Fibroblast of lung (primary cell): ENCODE results near the gene GCAT. TPM values are rescaled to one million over a fixed set of nuclear protein-coding genes. Genes with fewer than 3 reads are reported as not detected.

Source experiments
- DNase-seq, 2 donors: peaks; one replicate each; pipeline versions ENCODE4 v3.0.0 to v3.0.0-alpha.2; 2010; ENCODE audit warnings: low read depth in 2 of 2
- H2AFZ ChIP-seq: 2 replicates; pipeline ENCODE4 v1.5.1; 2012; ENCODE audit warnings: low read length, control low read depth, inconsistent platforms
- H3K27ac ChIP-seq: 2 replicates; pipeline ENCODE4 v1.5.1; 2011; ENCODE audit warnings: low read length, control low read depth; ENCODE audit not compliant: insufficient read depth
- H3K27me3 ChIP-seq: 2 replicates; pipeline ENCODE4 v1.5.1; 2011; ENCODE audit warnings: mild to moderate bottlenecking, low read length; ENCODE audit not compliant: control insufficient read depth, insufficient read depth
- H3K36me3 ChIP-seq: 2 replicates; pipeline ENCODE4 v1.5.1; 2011; ENCODE audit warnings: low read length; ENCODE audit not compliant: control insufficient read depth, insufficient read depth
- H3K4me1 ChIP-seq: 2 replicates; pipeline ENCODE4 v1.5.1; 2011; ENCODE audit warnings: low read length; ENCODE audit not compliant: control insufficient read depth, insufficient read depth; ENCODE audit errors: extremely low read depth
- H3K4me2 ChIP-seq: 2 replicates; pipeline ENCODE4 v1.5.1; 2011; ENCODE audit warnings: low read length, control low read depth; ENCODE audit not compliant: insufficient read depth; ENCODE audit errors: extremely low read depth
- H3K4me3 ChIP-seq, 4 experiments: fragments of 200-600 bp in 1 of 4; sonication (generic) in 1 of 4; replicated peaks in 1 of 4; 2 replicates each; pipeline ENCODE4 v1.5.1; 2011 to 2016; ENCODE audit warnings: low read length in 4 of 4, low read depth in 3 of 4, mild to moderate bottlenecking in 3 of 4, control low read depth in 2 of 4, inconsistent platforms in 1 of 4, mixed read lengths in 1 of 4; ENCODE audit not compliant: insufficient read depth in 1 of 4; ENCODE audit errors: control extremely low read depth in 1 of 4
- H3K79me2 ChIP-seq: 2 replicates; pipeline ENCODE4 v1.5.1; 2012; ENCODE audit warnings: mild to moderate bottlenecking, low read length, inconsistent platforms; ENCODE audit not compliant: control insufficient read depth, insufficient read depth
- H3K9ac ChIP-seq: 2 replicates; pipeline ENCODE4 v1.5.1; 2011; ENCODE audit warnings: mild to moderate bottlenecking, low read length, control low read depth; ENCODE audit not compliant: insufficient read depth
- H3K9me3 ChIP-seq: 2 replicates; pipeline ENCODE4 v1.5.1; 2012; ENCODE audit warnings: low read depth, low read length; ENCODE audit not compliant: control insufficient read depth, insufficient read depth
- H4K20me1 ChIP-seq: 2 replicates; pipeline ENCODE4 v1.5.1; 2011; ENCODE audit warnings: low read length; ENCODE audit not compliant: control insufficient read depth, insufficient read depth; ENCODE audit errors: extremely low read depth
- EZH2 ChIP-seq: IDR thresholded peaks from 2 replicates; pipeline ENCODE4 v1.5.1; 2012; ENCODE audit warnings: low read length, control low read depth, mild to moderate bottlenecking; ENCODE audit errors: missing control alignments
- polyA plus RNA-seq, 2 donors: library from polyadenylated mRNA; depleted of rRNA in 1 of 2; stranded (reverse) in 1 of 2; unstranded in 1 of 2; fragments of >200 nt; gene quantifications; 2 replicates each; pipeline ENCODE4 v1.2.1, GENCODE V29; 2011 to 2012; ENCODE audit warnings: missing spikeins in 1 of 2
- total RNA-seq: library from RNA; depleted of rRNA; stranded (reverse); fragments of >200 nt; gene quantifications from 2 replicates; pipeline ENCODE4 v1.2.1, GENCODE V29; 2014
- TF ChIP-seq, protein P1 (sequence below), 2 donors: IDR thresholded peaks in 1 of 2; conservative IDR thresholded peaks in 1 of 2; 1 replicate in 1 of 2; 2 replicates in 1 of 2; pipeline ENCODE4 v1.5.1; 2011 to 2012; ENCODE audit warnings: low read length in 2 of 2, control low read depth in 1 of 2, inconsistent platforms in 1 of 2, low read depth in 1 of 2, mild to moderate bottlenecking in 1 of 2

The GCAT gene
- total and polyA plus RNA-seq, 2 donors (not counting 1 experiment from before 2014, with no cell fraction given), result 6.6 to 11.9 TPM

GRCh38 chr22:37775785-37776638 lies 31.7 kb upstream of the GCAT start:
- TF ChIP-seq EZH2, result no peak
- TF ChIP-seq, protein P1, sequence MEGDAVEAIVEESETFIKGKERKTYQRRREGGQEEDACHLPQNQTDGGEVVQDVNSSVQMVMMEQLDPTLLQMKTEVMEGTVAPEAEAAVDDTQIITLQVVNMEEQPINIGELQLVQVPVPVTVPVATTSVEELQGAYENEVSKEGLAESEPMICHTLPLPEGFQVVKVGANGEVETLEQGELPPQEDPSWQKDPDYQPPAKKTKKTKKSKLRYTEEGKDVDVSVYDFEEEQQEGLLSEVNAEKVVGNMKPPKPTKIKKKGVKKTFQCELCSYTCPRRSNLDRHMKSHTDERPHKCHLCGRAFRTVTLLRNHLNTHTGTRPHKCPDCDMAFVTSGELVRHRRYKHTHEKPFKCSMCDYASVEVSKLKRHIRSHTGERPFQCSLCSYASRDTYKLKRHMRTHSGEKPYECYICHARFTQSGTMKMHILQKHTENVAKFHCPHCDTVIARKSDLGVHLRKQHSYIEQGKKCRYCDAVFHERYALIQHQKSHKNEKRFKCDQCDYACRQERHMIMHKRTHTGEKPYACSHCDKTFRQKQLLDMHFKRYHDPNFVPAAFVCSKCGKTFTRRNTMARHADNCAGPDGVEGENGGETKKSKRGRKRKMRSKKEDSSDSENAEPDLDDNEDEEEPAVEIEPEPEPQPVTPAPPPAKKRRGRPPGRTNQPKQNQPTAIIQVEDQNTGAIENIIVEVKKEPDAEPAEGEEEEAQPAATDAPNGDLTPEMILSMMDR (conservative IDR thresholded peaks at IDR 0.05 in 1 of 2, IDR thresholded peaks at IDR 0.05 in 1 of 2; ENCODE audit: low read depth in 1 of 2, low read length in 2 of 2), result no peak
- peaks cover 25% of the 10 kb centered on the region for H3K4me1 ChIP-seq
- H3K27me3 ChIP-seq, result no peaks in the 10 kb centered on the region
- H3K4me3 ChIP-seq, result no peak overlapping the region
- H4K20me1 ChIP-seq, result no peaks in the 10 kb centered on the region
- peak overlapping the region; percentile 23 for H3K9ac ChIP-seq
- H3K4me2 ChIP-seq, result no peak overlapping the region
- H2AFZ ChIP-seq, result no peak overlapping the region
- peaks cover 28% of the 10 kb centered on the region for H3K36me3 ChIP-seq
- peak overlapping the region; percentile 96 for H3K27ac ChIP-seq
- no peaks in the 10 kb centered on the region for H3K9me3 ChIP-seq
- no peaks in the 10 kb centered on the region for H3K79me2 ChIP-seq
- peak; percentile 83 to 84 for DNase-seq

DNA sequence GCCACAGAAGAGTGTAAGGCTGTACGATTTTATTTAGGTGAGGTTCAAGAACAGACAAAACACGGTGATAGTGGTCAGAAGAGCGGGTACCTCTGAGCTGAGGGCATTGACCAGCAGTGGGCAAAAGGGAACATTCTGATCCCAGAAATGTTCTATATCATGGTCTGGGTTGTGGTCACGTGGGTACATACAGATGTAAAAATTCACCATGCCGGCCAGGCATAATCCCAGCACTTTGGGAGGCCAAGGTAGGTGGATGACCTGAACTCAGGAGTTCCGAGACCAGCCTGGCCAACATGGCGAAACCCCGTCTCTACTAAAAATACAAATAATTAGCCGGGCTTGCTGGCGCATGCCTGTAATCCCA lies 31.1 kb upstream of the GCAT start:
- Histone ChIP-seq H3K79me2 (no peaks in the 10 kb centered on the region), H3K27ac (peak overlapping the region; percentile 96), H3K4me1 (peaks cover 25% of the 10 kb centered on the region), H4K20me1 (no peaks in the 10 kb centered on the region), H2AFZ (no peak overlapping the region), H3K9ac (no peak overlapping the region), H3K4me3 (no peak overlapping the region), H3K27me3 (no peaks in the 10 kb centered on the region), H3K9me3 (no peaks in the 10 kb centered on the region), H3K36me3 (peaks cover 24% of the 10 kb centered on the region), H3K4me2 (no peak overlapping the region)
- TF ChIP-seq EZH2, result no peak
- TF ChIP-seq, protein P1 (conservative IDR thresholded peaks at IDR 0.05 in 1 of 2, IDR thresholded peaks at IDR 0.05 in 1 of 2; ENCODE audit: low read depth in 1 of 2, low read length in 2 of 2), result no peak
- no peak for DNase-seq

DNA sequence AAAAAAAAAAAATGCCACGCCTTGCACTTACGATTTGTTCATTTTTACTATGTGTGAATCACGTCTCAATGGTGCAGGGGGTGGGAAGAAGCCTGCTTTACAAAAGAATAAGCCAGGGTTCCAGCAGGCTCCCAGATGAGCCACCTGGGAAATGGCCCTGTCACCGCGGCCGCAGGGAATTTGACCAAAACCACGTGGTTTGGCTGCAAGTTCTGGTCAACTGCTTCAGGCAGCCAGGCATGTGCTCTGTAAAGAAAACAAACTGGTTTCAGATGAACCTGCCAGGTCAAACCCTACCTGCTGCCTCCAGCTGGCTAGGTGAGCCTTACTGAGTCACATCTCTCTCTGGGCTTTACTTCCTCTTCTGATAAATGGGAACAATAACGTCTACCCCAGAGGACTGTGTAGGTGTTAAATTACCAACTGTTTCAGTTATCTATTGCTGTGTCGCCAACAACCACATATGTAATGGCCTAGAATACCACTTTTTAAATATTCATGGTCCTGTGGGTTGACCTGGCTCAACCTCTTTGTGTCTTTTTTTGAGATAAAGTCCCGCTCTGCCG lies 30.5 kb upstream of the GCAT start:
- Histone ChIP-seq H3K4me3 (no peak overlapping the region), H3K4me1 (peaks cover 28% of the 10 kb centered on the region), H2AFZ (no peak overlapping the region), H4K20me1 (no peaks in the 10 kb centered on the region), H3K27me3 (no peaks in the 10 kb centered on the region), H3K4me2 (no peak overlapping the region), H3K27ac (peak overlapping the region; percentile 96), H3K9me3 (no peaks in the 10 kb centered on the region), H3K79me2 (no peaks in the 10 kb centered on the region), H3K9ac (no peak overlapping the region), H3K36me3 (peaks cover 19% of the 10 kb centered on the region)
- peak; percentile 82 to 91 for DNase-seq
- TF ChIP-seq, protein P1 (conservative IDR thresholded peaks at IDR 0.05 in 1 of 2, IDR thresholded peaks at IDR 0.05 in 1 of 2; ENCODE audit: low read depth in 1 of 2, low read length in 2 of 2), result no peak
- no peak for TF ChIP-seq EZH2
